GM12801 (cell line): ENCODE results near the gene RGSL1.

Experiments
- CTCF ChIP-seq: IDR thresholded peaks from one replicate; pipeline ENCODE4 v1.5.1; 2011; ENCODE audit warnings: control low read depth; ENCODE audit not compliant: insufficient read length; ENCODE audit errors: extremely low read depth

The RGSL1 gene

GRCh38 chr1:182476625-182477024, 26.7 kb downstream of the RGSL1 start:
- TF ChIP-seq CTCF: no peak

GRCh38 chr1:182478238-182478637, 28.3 kb downstream of the RGSL1 start:
- no peak for TF ChIP-seq CTCF

GRCh38 chr1:182484067-182484466, 34.1 kb downstream of the RGSL1 start:
- no peak for TF ChIP-seq CTCF

- peak; percentile 63 for TF ChIP-seq CTCF
Observed at GRCh38 chr1:182484531-182485257, 34.7 kb downstream of the RGSL1 start.

GRCh38 chr1:182485861-182486260, 35.9 kb downstream of the RGSL1 start:
- TF ChIP-seq CTCF: no peak

- no peak for TF ChIP-seq CTCF
Observed at GRCh38 chr1:182488803-182489202, 38.9 kb downstream of the RGSL1 start.

- no peak for TF ChIP-seq CTCF
Observed at GRCh38 chr1:182493063-182493462, 43.1 kb downstream of the RGSL1 start.

- no peak for TF ChIP-seq CTCF
Observed at GRCh38 chr1:182495002-182495401, 45.1 kb downstream of the RGSL1 start.
